ENCODE data around the gene PTPMT1.
"Not testable (repeated sequence)": the region's sequence is repeated elsewhere in the genome, so short reads cannot be mapped to it uniquely, and the experiment has no call there.

Gene PTPMT1

GRCh38 chr11:47546274-47546673 is 19.1 kb upstream of the PTPMT1 start:
- DNase-seq (ENCODE audit: extremely low read depth in 1 of 2, low read depth in 1 of 2): not testable (repeated sequence)

- no peak for DNase-seq (ENCODE audit: extremely low read depth in 1 of 2, low read depth in 1 of 2)
Measured at GRCh38 chr11:47550288-47551047, 14.9 kb upstream of the PTPMT1 start.

GRCh38 chr11:47551086-47551485 is 14.3 kb upstream of the PTPMT1 start:
- no peak for DNase-seq (ENCODE audit: extremely low read depth in 1 of 2, low read depth in 1 of 2)

- DNase-seq (ENCODE audit: extremely low read depth in 1 of 2, low read depth in 1 of 2): no peak
Measured at GRCh38 chr11:47552056-47552565, 13.3 kb upstream of the PTPMT1 start.

- peak; percentile 64 to 90 for DNase-seq (ENCODE audit: extremely low read depth in 1 of 2, low read depth in 1 of 2)
Measured at GRCh38 chr11:47552566-47553405, 12.6 kb upstream of the PTPMT1 start, which contains the start of gene CELF1. CELF1 (minus strand) TSS chr11:47553132; CDS start chr11:47499523, 53,609 bp downstream.

GRCh38 chr11:47553406-47553743 is 12.0 kb upstream of the PTPMT1 start:
- DNase-seq (ENCODE audit: extremely low read depth in 1 of 2, low read depth in 1 of 2): no peak

GRCh38 chr11:47557004-47557403 is 8.4 kb upstream of the PTPMT1 start:
- DNase-seq (ENCODE audit: extremely low read depth in 1 of 2, low read depth in 1 of 2): not testable (repeated sequence)

- DNase-seq (ENCODE audit: extremely low read depth in 1 of 2, low read depth in 1 of 2): no peak
Measured at GRCh38 chr11:47558695-47559094, 6.7 kb upstream of the PTPMT1 start.

- no peak for DNase-seq (ENCODE audit: extremely low read depth in 1 of 2, low read depth in 1 of 2)
Measured at GRCh38 chr11:47560426-47560825, 5.0 kb upstream of the PTPMT1 start.

- not testable (repeated sequence) for DNase-seq (ENCODE audit: extremely low read depth in 1 of 2, low read depth in 1 of 2)
Measured at GRCh38 chr11:47562393-47562792, 3.0 kb upstream of the PTPMT1 start.

GRCh38 chr11:47564366-47564765 is 1.0 kb upstream of the PTPMT1 start:
- not testable (repeated sequence) for DNase-seq (ENCODE audit: extremely low read depth in 1 of 2, low read depth in 1 of 2)

- no peak for DNase-seq (ENCODE audit: extremely low read depth in 1 of 2, low read depth in 1 of 2)
Measured at GRCh38 chr11:47564933-47565339, 463 bp upstream of the PTPMT1 start.

- DNase-seq (ENCODE audit: extremely low read depth in 1 of 2, low read depth in 1 of 2): no peak
Measured at GRCh38 chr11:47566149-47566698, 825 bp downstream of the PTPMT1 start.

- DNase-seq (ENCODE audit: extremely low read depth in 1 of 2, low read depth in 1 of 2): no peak
Measured at GRCh38 chr11:47569646-47570045, 4.2 kb downstream of the PTPMT1 start.

- DNase-seq (ENCODE audit: extremely low read depth in 1 of 2, low read depth in 1 of 2): no peak
Measured at GRCh38 chr11:47570651-47571356, 5.4 kb downstream of the PTPMT1 start.

GRCh38 chr11:47571357-47571729 is 5.9 kb downstream of the PTPMT1 start:
- no peak for DNase-seq (ENCODE audit: extremely low read depth in 1 of 2, low read depth in 1 of 2)

- no peak for DNase-seq (ENCODE audit: extremely low read depth in 1 of 2, low read depth in 1 of 2)
Measured at GRCh38 chr11:47571895-47572294, 6.5 kb downstream of the PTPMT1 start.

GRCh38 chr11:47572715-47573255 is 7.4 kb downstream of the PTPMT1 start:
- DNase-seq (ENCODE audit: extremely low read depth in 1 of 2, low read depth in 1 of 2): no peak

GRCh38 chr11:47573321-47573720 is 7.9 kb downstream of the PTPMT1 start:
- DNase-seq (ENCODE audit: extremely low read depth in 1 of 2, low read depth in 1 of 2): no peak

- DNase-seq (ENCODE audit: extremely low read depth in 1 of 2, low read depth in 1 of 2): no peak
Measured at GRCh38 chr11:47577460-47578041, 12.2 kb downstream of the PTPMT1 start.
